ENCODE data around the gene UBASH3A.

The UBASH3A gene

DNA sequence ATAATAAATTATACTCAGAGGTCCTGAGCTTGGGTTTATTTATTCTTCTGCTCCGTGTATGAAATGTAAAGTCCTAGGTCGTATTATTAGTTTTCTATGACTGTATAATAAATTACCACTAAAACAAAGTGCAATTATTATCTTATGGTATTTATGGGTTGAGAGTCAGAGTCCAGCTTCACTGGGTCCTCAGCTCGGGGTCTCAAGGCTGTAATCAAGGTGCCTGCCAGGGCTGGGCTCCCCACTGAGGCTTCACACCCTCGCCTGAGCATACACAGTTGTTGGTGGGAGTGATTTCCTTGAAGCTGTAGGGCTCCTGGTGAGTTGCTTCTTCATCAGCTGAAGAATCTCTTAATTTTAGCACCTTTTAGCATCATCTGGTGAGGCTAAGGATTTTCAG is 15.2 kb downstream of the UBASH3A start:
- no peak overlapping the region for H3K27ac ChIP-seq (ENCODE audit: low read depth, low read length)
- H2BK12ac ChIP-seq (ENCODE audit: low read length): no peak overlapping the region
- H2BK120ac ChIP-seq (ENCODE audit: insufficient read depth, low read length, poor library complexity): no peak overlapping the region
- no peaks in the 10 kb centered on the region for H3K4me1 ChIP-seq (ENCODE audit: control insufficient read depth in 1 of 2, insufficient read depth in 2 of 2, low read length in 2 of 2)
- H3K79me1 ChIP-seq (ENCODE audit: low read length): no peaks in the 10 kb centered on the region
- H3K18ac ChIP-seq (ENCODE audit: low read length): no peak overlapping the region
- peaks cover 2% of the 10 kb centered on the region for H3K9me3 ChIP-seq (ENCODE audit: insufficient read depth, low read depth, low read length)
- no peaks in the 10 kb centered on the region for H3K36me3 ChIP-seq (ENCODE audit: control insufficient read depth in 1 of 2, insufficient read depth in 2 of 2, low read length in 2 of 2)
- H3K23ac ChIP-seq (ENCODE audit: low read length): no peak overlapping the region
- H3K4me3 ChIP-seq (ENCODE audit: low read depth, low read length): no peak overlapping the region
- H2AK5ac ChIP-seq (ENCODE audit: low read length): no peak overlapping the region
- WGBS (ENCODE audit: extremely low coverage, insufficient coverage, insufficient read length): no CpG with 5 or more reads among the region's 4 CpGs
- no peak overlapping the region for H3K4ac ChIP-seq (ENCODE audit: low read depth, low read length)
- no peak overlapping the region for H3K14ac ChIP-seq (ENCODE audit: low read length)
- H4K12ac ChIP-seq (ENCODE audit: low read depth, low read length): no peak overlapping the region
- no peak for DNase-seq
- no peak overlapping the region for H2BK5ac ChIP-seq (ENCODE audit: low read depth, low read length, poor library complexity)
- no peak overlapping the region for H4K91ac ChIP-seq (ENCODE audit: low read depth, low read length)
- no peak overlapping the region for H2AFZ ChIP-seq (ENCODE audit: insufficient read depth, low read length, poor library complexity)
- no peaks in the 10 kb centered on the region for H3K79me2 ChIP-seq (ENCODE audit: control insufficient read depth, insufficient read depth, low read length, poor library complexity)
- no peaks in the 10 kb centered on the region for H3K27me3 ChIP-seq (ENCODE audit: insufficient read depth, low read length)
- no peak overlapping the region for H3K9ac ChIP-seq (ENCODE audit: low read length)
- H3K4me2 ChIP-seq (ENCODE audit: low read length): no peak overlapping the region
- no peak overlapping the region for H4K8ac ChIP-seq (ENCODE audit: low read depth, low read length)

DNA sequence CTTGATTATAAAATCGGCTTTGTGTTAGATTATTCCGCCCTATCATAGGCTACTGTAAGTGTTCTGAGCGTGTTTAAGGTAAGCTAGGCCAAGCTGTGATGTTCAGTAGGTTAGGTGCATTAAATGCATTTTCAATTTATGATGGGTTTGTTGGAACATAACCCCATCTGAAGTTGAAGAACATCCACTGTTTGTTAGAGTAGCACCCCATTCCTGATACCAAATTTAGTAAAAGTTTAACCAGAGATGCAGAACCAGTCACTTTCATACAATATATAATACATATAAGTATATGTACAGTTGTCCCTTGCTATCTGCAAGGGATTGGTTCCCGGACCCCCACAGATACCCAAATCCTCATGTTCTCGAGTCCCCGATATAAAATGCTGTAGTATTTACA is 16.1 kb downstream of the UBASH3A start:
- H3K79me1 ChIP-seq (ENCODE audit: low read length): no peaks in the 10 kb centered on the region
- no peak overlapping the region for H3K4ac ChIP-seq (ENCODE audit: low read depth, low read length)
- H2BK120ac ChIP-seq (ENCODE audit: insufficient read depth, low read length, poor library complexity): no peak overlapping the region
- no peak overlapping the region for H3K4me2 ChIP-seq (ENCODE audit: low read length)
- H3K9ac ChIP-seq (ENCODE audit: low read length): no peak overlapping the region
- WGBS (ENCODE audit: extremely low coverage, insufficient coverage, insufficient read length): no CpG with 5 or more reads among the region's 6 CpGs
- H3K4me1 ChIP-seq (ENCODE audit: control insufficient read depth in 1 of 2, insufficient read depth in 2 of 2, low read length in 2 of 2): no peaks in the 10 kb centered on the region
- H2BK12ac ChIP-seq (ENCODE audit: low read length): no peak overlapping the region
- H3K27me3 ChIP-seq (ENCODE audit: insufficient read depth, low read length): no peaks in the 10 kb centered on the region
- no peaks in the 10 kb centered on the region for H3K79me2 ChIP-seq (ENCODE audit: control insufficient read depth, insufficient read depth, low read length, poor library complexity)
- H4K12ac ChIP-seq (ENCODE audit: low read depth, low read length): no peak overlapping the region
- no peak overlapping the region for H4K8ac ChIP-seq (ENCODE audit: low read depth, low read length)
- no peak overlapping the region for H3K23ac ChIP-seq (ENCODE audit: low read length)
- H4K91ac ChIP-seq (ENCODE audit: low read depth, low read length): no peak overlapping the region
- H2AK5ac ChIP-seq (ENCODE audit: low read length): no peak overlapping the region
- no peak for DNase-seq
- H3K9me3 ChIP-seq (ENCODE audit: insufficient read depth, low read depth, low read length): peaks cover 5% of the 10 kb centered on the region
- H3K4me3 ChIP-seq (ENCODE audit: low read depth, low read length): no peak overlapping the region
- H3K36me3 ChIP-seq (ENCODE audit: control insufficient read depth in 1 of 2, insufficient read depth in 2 of 2, low read length in 2 of 2): no peaks in the 10 kb centered on the region
- H3K27ac ChIP-seq (ENCODE audit: low read depth, low read length): no peak overlapping the region
- H2AFZ ChIP-seq (ENCODE audit: insufficient read depth, low read length, poor library complexity): no peak overlapping the region
- H3K14ac ChIP-seq (ENCODE audit: low read length): no peak overlapping the region
- no peak overlapping the region for H2BK5ac ChIP-seq (ENCODE audit: low read depth, low read length, poor library complexity)
- no peak overlapping the region for H3K18ac ChIP-seq (ENCODE audit: low read length)

DNA sequence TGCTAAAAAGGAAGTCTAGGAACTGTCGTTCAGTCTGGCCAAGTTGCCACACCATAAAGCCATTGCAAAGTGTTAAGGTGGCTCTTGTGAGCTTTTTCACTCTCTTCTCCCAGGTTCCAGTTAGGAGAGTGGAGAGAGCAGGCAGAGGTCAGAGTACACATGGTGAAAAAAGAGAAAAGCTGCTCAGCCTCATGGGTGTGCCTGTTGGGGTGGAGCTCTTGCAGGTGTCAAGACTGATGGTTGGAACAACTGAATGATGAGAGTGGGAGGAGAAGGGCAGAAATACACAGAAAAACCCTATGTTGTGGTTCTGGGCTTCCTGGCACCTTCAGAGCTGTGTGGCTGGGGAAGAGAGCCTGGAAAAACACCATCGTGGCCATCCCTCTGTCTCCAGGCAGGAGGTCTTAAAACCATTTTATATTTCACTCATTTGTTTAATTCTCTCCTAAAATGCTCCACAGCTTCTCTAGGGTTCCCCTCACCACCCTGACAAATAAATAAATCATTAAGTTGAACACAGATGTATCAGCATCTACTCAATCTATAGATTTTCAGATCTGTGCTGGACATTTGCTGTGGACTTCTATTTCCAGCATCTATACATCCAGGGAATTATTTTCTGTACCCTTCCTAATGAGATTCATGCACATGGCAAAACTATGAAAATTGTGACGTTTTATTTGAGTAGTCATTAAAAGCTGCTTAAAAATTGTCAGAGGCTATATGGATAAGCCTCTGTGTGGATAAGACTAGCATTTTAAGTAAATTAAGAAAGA is 17.5 kb downstream of the UBASH3A start:
- Histone ChIP-seq H3K79me2 (ENCODE audit: control insufficient read depth, insufficient read depth, low read length, poor library complexity) (no peaks in the 10 kb centered on the region), H3K27ac (ENCODE audit: low read depth, low read length) (no peak overlapping the region), H2BK12ac (ENCODE audit: low read length) (no peak overlapping the region), H3K4me3 (ENCODE audit: low read depth, low read length) (no peak overlapping the region), H3K36me3 (ENCODE audit: control insufficient read depth in 1 of 2, insufficient read depth in 2 of 2, low read length in 2 of 2) (no peaks in the 10 kb centered on the region), H2BK120ac (ENCODE audit: insufficient read depth, low read length, poor library complexity) (no peak overlapping the region), H2AK5ac (ENCODE audit: low read length) (no peak overlapping the region), H4K91ac (ENCODE audit: low read depth, low read length) (no peak overlapping the region), H2BK5ac (ENCODE audit: low read depth, low read length, poor library complexity) (no peak overlapping the region), H3K4me1 (ENCODE audit: control insufficient read depth in 1 of 2, insufficient read depth in 2 of 2, low read length in 2 of 2) (no peaks in the 10 kb centered on the region), H3K14ac (ENCODE audit: low read length) (no peak overlapping the region), H3K79me1 (ENCODE audit: low read length) (no peaks in the 10 kb centered on the region), H2AFZ (ENCODE audit: insufficient read depth, low read length, poor library complexity) (no peak overlapping the region), H3K27me3 (ENCODE audit: insufficient read depth, low read length) (no peaks in the 10 kb centered on the region), H3K4ac (ENCODE audit: low read depth, low read length) (no peak overlapping the region), H3K18ac (ENCODE audit: low read length) (no peak overlapping the region), H4K12ac (ENCODE audit: low read depth, low read length) (no peak overlapping the region), H3K9ac (ENCODE audit: low read length) (no peak overlapping the region), H3K9me3 (ENCODE audit: insufficient read depth, low read depth, low read length) (peaks cover 5% of the 10 kb centered on the region), H3K23ac (ENCODE audit: low read length) (no peak overlapping the region), H3K4me2 (ENCODE audit: low read length) (no peak overlapping the region), H4K8ac (ENCODE audit: low read depth, low read length) (no peak overlapping the region)
- WGBS (ENCODE audit: extremely low coverage, insufficient coverage, insufficient read length): no CpG with 5 or more reads among the region's 3 CpGs
- no peak for DNase-seq

DNA sequence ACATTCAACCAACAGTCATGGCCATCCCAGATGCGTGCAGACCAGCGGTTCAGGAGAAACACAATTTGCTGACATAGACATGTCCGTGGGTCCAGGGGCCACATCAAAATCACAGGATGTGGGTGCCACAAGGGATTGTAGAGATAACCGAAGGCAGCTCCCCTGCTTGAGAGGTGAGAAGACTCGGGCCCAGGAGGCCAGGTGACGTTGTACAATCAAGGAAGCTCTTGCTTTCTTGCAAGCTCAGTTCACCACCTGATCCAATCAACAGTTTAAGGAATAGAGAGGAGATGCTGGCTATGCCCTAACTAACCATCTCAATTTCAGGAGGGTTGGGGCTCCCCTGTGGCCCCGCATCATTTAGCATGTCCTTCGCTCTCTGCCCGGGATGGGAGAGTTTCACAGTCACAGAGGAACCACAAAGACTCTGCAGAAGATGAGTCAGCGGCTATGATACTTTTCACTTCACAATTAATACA is 19.5 kb downstream of the UBASH3A start:
- no peak overlapping the region for H3K18ac ChIP-seq (ENCODE audit: low read length)
- H3K4me2 ChIP-seq (ENCODE audit: low read length): no peak overlapping the region
- H4K8ac ChIP-seq (ENCODE audit: low read depth, low read length): no peak overlapping the region
- no CpG with 5 or more reads among the region's 10 CpGs for WGBS (ENCODE audit: extremely low coverage, insufficient coverage, insufficient read length)
- no peak overlapping the region for H4K12ac ChIP-seq (ENCODE audit: low read depth, low read length)
- no peaks in the 10 kb centered on the region for H3K36me3 ChIP-seq (ENCODE audit: control insufficient read depth in 1 of 2, insufficient read depth in 2 of 2, low read length in 2 of 2)
- H3K27ac ChIP-seq (ENCODE audit: low read depth, low read length): no peak overlapping the region
- no peak overlapping the region for H3K14ac ChIP-seq (ENCODE audit: low read length)
- no peak for DNase-seq
- no peaks in the 10 kb centered on the region for H3K79me2 ChIP-seq (ENCODE audit: control insufficient read depth, insufficient read depth, low read length, poor library complexity)
- H2AFZ ChIP-seq (ENCODE audit: insufficient read depth, low read length, poor library complexity): no peak overlapping the region
- no peaks in the 10 kb centered on the region for H3K79me1 ChIP-seq (ENCODE audit: low read length)
- no peak overlapping the region for H2BK5ac ChIP-seq (ENCODE audit: low read depth, low read length, poor library complexity)
- no peak overlapping the region for H2AK5ac ChIP-seq (ENCODE audit: low read length)
- H4K91ac ChIP-seq (ENCODE audit: low read depth, low read length): no peak overlapping the region
- H3K4me3 ChIP-seq (ENCODE audit: low read depth, low read length): no peak overlapping the region
- H3K27me3 ChIP-seq (ENCODE audit: insufficient read depth, low read length): no peaks in the 10 kb centered on the region
- no peak overlapping the region for H3K23ac ChIP-seq (ENCODE audit: low read length)
- no peak overlapping the region for H2BK12ac ChIP-seq (ENCODE audit: low read length)
- no peaks in the 10 kb centered on the region for H3K4me1 ChIP-seq (ENCODE audit: control insufficient read depth in 1 of 2, insufficient read depth in 2 of 2, low read length in 2 of 2)
- peaks cover 5% of the 10 kb centered on the region for H3K9me3 ChIP-seq (ENCODE audit: insufficient read depth, low read depth, low read length)
- no peak overlapping the region for H2BK120ac ChIP-seq (ENCODE audit: insufficient read depth, low read length, poor library complexity)
- H3K9ac ChIP-seq (ENCODE audit: low read length): no peak overlapping the region
- no peak overlapping the region for H3K4ac ChIP-seq (ENCODE audit: low read depth, low read length)
